GM23338 (cell line): ENCODE measurements around the gene PAM. TPM values are rescaled to one million over a fixed set of nuclear protein-coding genes. Genes with fewer than 3 reads are reported as not detected.

Experiments used
- ATAC-seq: fragments of 200-7000 bp; cut with Tn5 transposase; 3 replicates; pipeline ENCODE4 v1.9.1; 2020
- DNase-seq: peaks from one replicate; pipeline ENCODE4 v3.0.0-alpha.2; 2015; ENCODE audit warnings: low spot score
- H2AFZ ChIP-seq: fragments of 200-600 bp; sonication (generic); 2 replicates; pipeline ENCODE4 v1.8.0; 2016; ENCODE audit warnings: antibody characterized with exemption, mild to moderate bottlenecking, moderate library complexity
- H3F3A ChIP-seq: fragments of 200-600 bp; sonication (generic); replicated peaks from 2 replicates; pipeline ENCODE4 v1.8.0; 2017; ENCODE audit warnings: antibody characterized with exemption, mixed run types, low read depth
- H3K27ac ChIP-seq: fragments of 200-600 bp; sonication (generic); 2 replicates; pipeline ENCODE4 v1.6.1; 2016; ENCODE audit warnings: low read depth
- H3K27me3 ChIP-seq: fragments of 200-600 bp; sonication (generic); 2 replicates; pipeline ENCODE4 v1.8.0; 2016; ENCODE audit warnings: mild to moderate bottlenecking, mixed run types, moderate library complexity; ENCODE audit not compliant: insufficient read depth
- H3K36me3 ChIP-seq: fragments of 200-600 bp; sonication (generic); 2 replicates; pipeline ENCODE4 v1.8.0; 2016; ENCODE audit warnings: mild to moderate bottlenecking; ENCODE audit not compliant: insufficient read depth
- H3K4me1 ChIP-seq: fragments of 200-600 bp; sonication (generic); 2 replicates; pipeline ENCODE4 v1.8.0; 2016; ENCODE audit warnings: mild to moderate bottlenecking, moderate library complexity; ENCODE audit not compliant: insufficient read depth
- H3K4me2 ChIP-seq: fragments of 200-600 bp; sonication (generic); 2 replicates; pipeline ENCODE4 v1.7.1; 2017; ENCODE audit warnings: mixed run types
- H3K4me3 ChIP-seq: fragments of 200-600 bp; sonication (generic); 2 replicates; pipeline ENCODE4 v1.6.1; 2016; ENCODE audit warnings: mixed run types
- H3K79me2 ChIP-seq: fragments of 200-600 bp; sonication (generic); replicated peaks from 2 replicates; pipeline ENCODE4 v1.8.0; 2017; ENCODE audit warnings: mild to moderate bottlenecking; ENCODE audit not compliant: insufficient read depth
- H3K9me2 ChIP-seq: fragments of 200-600 bp; sonication (generic); 2 replicates; pipeline ENCODE4 v1.8.0; 2017; ENCODE audit not compliant: insufficient read depth
- H4K20me1 ChIP-seq: fragments of 200-600 bp; sonication (generic); replicated peaks from 2 replicates; pipeline ENCODE4 v1.8.0; 2017; ENCODE audit warnings: mild to moderate bottlenecking; ENCODE audit not compliant: insufficient read depth
- H3K27ac Mint-ChIP-seq: 2 replicates; pipeline ENCODE4 v1.8.0; 2020; ENCODE audit warnings: inconsistent platforms, mild to moderate bottlenecking, moderate library complexity, mixed read lengths
- H3K27me3 Mint-ChIP-seq: 3 replicates; pipeline ENCODE4 v1.8.0; 2022; ENCODE audit warnings: low read depth, mild to moderate bottlenecking, moderate library complexity, mixed read lengths, inconsistent platforms; ENCODE audit not compliant: insufficient read depth, poor library complexity
- H3K36me3 Mint-ChIP-seq: 3 replicates; pipeline ENCODE4 v1.8.0; 2021; ENCODE audit warnings: low read depth, mild to moderate bottlenecking, inconsistent platforms, moderate library complexity, mixed read lengths
- H3K4me1 Mint-ChIP-seq: 3 replicates; pipeline ENCODE4 v1.8.0; 2020; ENCODE audit warnings: mild to moderate bottlenecking, inconsistent platforms, mixed read lengths
- H3K4me3 Mint-ChIP-seq: 3 replicates; pipeline ENCODE4 v1.8.0; 2021; ENCODE audit warnings: moderate library complexity, mild to moderate bottlenecking, inconsistent platforms, mixed read lengths
- H3K9me3 Mint-ChIP-seq: 3 replicates; pipeline ENCODE4 v1.8.0; 2020; ENCODE audit warnings: moderate library complexity, mild to moderate bottlenecking, inconsistent platforms, mixed read lengths
- CREB1 ChIP-seq: fragments of 250-450 bp; sonication (Bioruptor Pico); IDR thresholded peaks from 2 replicates; pipeline ENCODE4 v1.5.0; 2020; ENCODE audit warnings: low read depth, mild to moderate bottlenecking, moderate library complexity
- CTCF ChIP-seq, 2 experiments: fragments of 200-600 bp in 1 of 2; sonication (generic) in 1 of 2; conservative IDR thresholded peaks; 2 replicates each; pipeline versions ENCODE4 v1.5.1 to v1.6.1; 2016 to 2017; ENCODE audit warnings: antibody characterized with exemption in 2 of 2, low read depth in 2 of 2, mild to moderate bottlenecking in 2 of 2, moderate library complexity in 1 of 2
- ETS1 ChIP-seq: IDR thresholded peaks from 2 replicates; pipeline ENCODE4 v1.6.1; 2016; ENCODE audit warnings: antibody characterized with exemption
- EZH2 ChIP-seq: fragments of 200-600 bp; sonication (generic); IDR thresholded peaks from one replicate; pipeline ENCODE4 v1.8.0; 2017; ENCODE audit warnings: antibody characterized with exemption, mild to moderate bottlenecking, low read depth; ENCODE audit not compliant: unreplicated experiment
- EZH2phosphoT487 ChIP-seq: fragments of 200-600 bp; sonication (generic); IDR thresholded peaks from one replicate; pipeline ENCODE4 v1.8.1; 2018; ENCODE audit warnings: antibody characterized with exemption; ENCODE audit not compliant: unreplicated experiment
- JUNB ChIP-seq: IDR thresholded peaks from one replicate; pipeline ENCODE4 v1.6.1; 2016; ENCODE audit warnings: antibody characterized with exemption; ENCODE audit not compliant: unreplicated experiment
- NANOG ChIP-seq: IDR thresholded peaks from 2 replicates; pipeline ENCODE4 v1.6.1; 2016; ENCODE audit warnings: antibody characterized with exemption, borderline replicate concordance
- POLR2AphosphoS5 ChIP-seq: IDR thresholded peaks from 2 replicates; pipeline ENCODE4 v1.6.1; 2016; ENCODE audit warnings: antibody characterized with exemption, low read depth
- STAT1 ChIP-seq: IDR thresholded peaks from one replicate; pipeline ENCODE4 v1.6.1; 2016; ENCODE audit warnings: antibody characterized with exemption; ENCODE audit not compliant: unreplicated experiment
- ZNF114 ChIP-seq: fragments of 250-450 bp; sonication (Bioruptor Pico); IDR thresholded peaks from 2 replicates; pipeline ENCODE4 v1.5.0; 2020; ENCODE audit warnings: mild to moderate bottlenecking, moderate library complexity
- polyA plus RNA-seq: library from polyadenylated mRNA; unstranded; fragments of >200 nt; fragmentation: Nextera tagmentation; extraction: Ambion mirVana; gene quantifications from 2 replicates; pipeline ENCODE4 v1.2.1, GENCODE V29; 2016
- total RNA-seq: library from RNA; depleted of rRNA; stranded (reverse); fragments of >200 nt; shearing (Covaris generic); gene quantifications from 2 replicates; pipeline ENCODE4 v1.2.3, GENCODE V29; 2014
- TF ChIP-seq, protein P1 (sequence below): fragments of 250-450 bp; sonication (Bioruptor Pico); IDR thresholded peaks from 2 replicates; pipeline ENCODE4 v1.5.0; 2020; ENCODE audit warnings: mild to moderate bottlenecking, moderate library complexity
- TF ChIP-seq, protein P2 (sequence below): IDR thresholded peaks from one replicate; pipeline ENCODE4 v1.6.1; 2018; ENCODE audit warnings: antibody characterized with exemption; ENCODE audit not compliant: unreplicated experiment

The PAM gene
- total and polyA plus RNA-seq, 2 experiments from 2014 or later = 33.9 to 79.4 TPM

DNA sequence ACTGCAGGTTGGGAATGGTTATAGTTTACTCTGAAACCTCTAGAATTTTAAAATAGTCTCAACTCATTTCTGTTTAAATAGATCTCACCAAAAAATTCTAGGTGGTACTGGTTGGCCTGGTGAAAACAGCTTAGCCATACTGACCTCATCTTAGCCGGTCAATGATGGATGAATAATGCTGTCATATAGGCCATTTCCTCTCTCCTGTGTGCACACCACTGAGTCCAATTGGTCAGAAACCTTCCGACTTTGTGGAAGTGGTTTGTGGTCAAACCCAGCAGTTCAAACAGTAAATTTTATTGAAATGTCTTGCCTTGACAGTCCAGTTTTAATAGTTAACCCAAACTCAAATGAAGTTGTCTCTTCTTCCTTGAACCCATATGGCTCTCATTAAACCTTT lies 266.2 kb downstream of the PAM start (continued):
- TF ChIP-seq ETS1 = no peak
- no peak for TF ChIP-seq STAT1

- H3K36me3 ChIP-seq = no peaks in the 10 kb centered on the region
- H3K27ac ChIP-seq = no peak overlapping the region
- no peak for ATAC-seq
- Mint-ChIP-seq H3K9me3 (no peaks in the 10 kb centered on the region), H3K27me3 (no peaks in the 10 kb centered on the region), H3K4me1 (no peaks in the 10 kb centered on the region), H3K4me3 (no peak overlapping the region), H3K27ac (no peak overlapping the region), H3K36me3 (0 out of 3 replicates have a peak, but pooled peaks cover 3% of the 10 kb centered on the region)
- no peak overlapping the region for H3K4me2 ChIP-seq
- H4K20me1 ChIP-seq = no peaks in the 10 kb centered on the region
- H3F3A ChIP-seq = no peaks in the 10 kb centered on the region
- H3K9me2 ChIP-seq = no peaks in the 10 kb centered on the region
- H3K4me3 ChIP-seq = no peak overlapping the region
- H3K27me3 ChIP-seq = no peaks in the 10 kb centered on the region
- H2AFZ ChIP-seq = no peak overlapping the region
- H3K79me2 ChIP-seq = no peaks in the 10 kb centered on the region
- DNase-seq = no peak
- H3K4me1 ChIP-seq = no peaks in the 10 kb centered on the region
- no peak for TF ChIP-seq CREB1
- TF ChIP-seq, protein P1, sequence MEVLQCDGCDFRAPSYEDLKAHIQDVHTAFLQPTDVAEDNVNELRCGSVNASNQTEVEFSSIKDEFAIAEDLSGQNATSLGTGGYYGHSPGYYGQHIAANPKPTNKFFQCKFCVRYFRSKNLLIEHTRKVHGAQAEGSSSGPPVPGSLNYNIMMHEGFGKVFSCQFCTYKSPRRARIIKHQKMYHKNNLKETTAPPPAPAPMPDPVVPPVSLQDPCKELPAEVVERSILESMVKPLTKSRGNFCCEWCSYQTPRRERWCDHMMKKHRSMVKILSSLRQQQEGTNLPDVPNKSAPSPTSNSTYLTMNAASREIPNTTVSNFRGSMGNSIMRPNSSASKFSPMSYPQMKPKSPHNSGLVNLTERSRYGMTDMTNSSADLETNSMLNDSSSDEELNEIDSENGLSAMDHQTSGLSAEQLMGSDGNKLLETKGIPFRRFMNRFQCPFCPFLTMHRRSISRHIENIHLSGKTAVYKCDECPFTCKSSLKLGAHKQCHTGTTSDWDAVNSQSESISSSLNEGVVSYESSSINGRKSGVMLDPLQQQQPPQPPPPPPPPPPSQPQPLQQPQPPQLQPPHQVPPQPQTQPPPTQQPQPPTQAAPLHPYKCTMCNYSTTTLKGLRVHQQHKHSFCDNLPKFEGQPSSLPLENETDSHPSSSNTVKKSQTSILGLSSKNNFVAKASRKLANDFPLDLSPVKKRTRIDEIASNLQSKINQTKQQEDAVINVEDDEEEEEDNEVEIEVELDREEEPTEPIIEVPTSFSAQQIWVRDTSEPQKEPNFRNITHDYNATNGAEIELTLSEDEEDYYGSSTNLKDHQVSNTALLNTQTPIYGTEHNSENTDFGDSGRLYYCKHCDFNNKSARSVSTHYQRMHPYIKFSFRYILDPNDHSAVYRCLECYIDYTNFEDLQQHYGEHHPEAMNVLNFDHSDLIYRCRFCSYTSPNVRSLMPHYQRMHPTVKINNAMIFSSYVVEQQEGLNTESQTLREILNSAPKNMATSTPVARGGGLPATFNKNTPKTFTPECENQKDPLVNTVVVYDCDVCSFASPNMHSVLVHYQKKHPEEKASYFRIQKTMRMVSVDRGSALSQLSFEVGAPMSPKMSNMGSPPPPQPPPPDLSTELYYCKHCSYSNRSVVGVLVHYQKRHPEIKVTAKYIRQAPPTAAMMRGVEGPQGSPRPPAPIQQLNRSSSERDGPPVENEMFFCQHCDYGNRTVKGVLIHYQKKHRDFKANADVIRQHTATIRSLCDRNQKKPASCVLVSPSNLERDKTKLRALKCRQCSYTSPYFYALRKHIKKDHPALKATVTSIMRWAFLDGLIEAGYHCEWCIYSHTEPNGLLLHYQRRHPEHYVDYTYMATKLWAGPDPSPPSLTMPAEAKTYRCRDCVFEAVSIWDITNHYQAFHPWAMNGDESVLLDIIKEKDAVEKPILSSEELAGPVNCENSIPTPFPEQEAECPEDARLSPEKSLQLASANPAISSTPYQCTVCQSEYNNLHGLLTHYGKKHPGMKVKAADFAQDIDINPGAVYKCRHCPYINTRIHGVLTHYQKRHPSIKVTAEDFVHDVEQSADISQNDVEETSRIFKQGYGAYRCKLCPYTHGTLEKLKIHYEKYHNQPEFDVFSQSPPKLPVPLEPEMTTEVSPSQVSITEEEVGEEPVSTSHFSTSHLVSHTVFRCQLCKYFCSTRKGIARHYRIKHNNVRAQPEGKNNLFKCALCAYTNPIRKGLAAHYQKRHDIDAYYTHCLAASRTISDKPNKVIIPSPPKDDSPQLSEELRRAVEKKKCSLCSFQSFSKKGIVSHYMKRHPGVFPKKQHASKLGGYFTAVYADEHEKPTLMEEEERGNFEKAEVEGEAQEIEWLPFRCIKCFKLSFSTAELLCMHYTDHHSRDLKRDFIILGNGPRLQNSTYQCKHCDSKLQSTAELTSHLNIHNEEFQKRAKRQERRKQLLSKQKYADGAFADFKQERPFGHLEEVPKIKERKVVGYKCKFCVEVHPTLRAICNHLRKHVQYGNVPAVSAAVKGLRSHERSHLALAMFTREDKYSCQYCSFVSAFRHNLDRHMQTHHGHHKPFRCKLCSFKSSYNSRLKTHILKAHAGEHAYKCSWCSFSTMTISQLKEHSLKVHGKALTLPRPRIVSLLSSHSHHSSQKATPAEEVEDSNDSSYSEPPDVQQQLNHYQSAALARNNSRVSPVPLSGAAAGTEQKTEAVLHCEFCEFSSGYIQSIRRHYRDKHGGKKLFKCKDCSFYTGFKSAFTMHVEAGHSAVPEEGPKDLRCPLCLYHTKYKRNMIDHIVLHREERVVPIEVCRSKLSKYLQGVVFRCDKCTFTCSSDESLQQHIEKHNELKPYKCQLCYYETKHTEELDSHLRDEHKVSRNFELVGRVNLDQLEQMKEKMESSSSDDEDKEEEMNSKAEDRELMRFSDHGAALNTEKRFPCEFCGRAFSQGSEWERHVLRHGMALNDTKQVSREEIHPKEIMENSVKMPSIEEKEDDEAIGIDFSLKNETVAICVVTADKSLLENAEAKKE (CRISPR knock-in tag) = no peak
- no peak for TF ChIP-seq POLR2AphosphoS5
- TF ChIP-seq, protein P2, sequence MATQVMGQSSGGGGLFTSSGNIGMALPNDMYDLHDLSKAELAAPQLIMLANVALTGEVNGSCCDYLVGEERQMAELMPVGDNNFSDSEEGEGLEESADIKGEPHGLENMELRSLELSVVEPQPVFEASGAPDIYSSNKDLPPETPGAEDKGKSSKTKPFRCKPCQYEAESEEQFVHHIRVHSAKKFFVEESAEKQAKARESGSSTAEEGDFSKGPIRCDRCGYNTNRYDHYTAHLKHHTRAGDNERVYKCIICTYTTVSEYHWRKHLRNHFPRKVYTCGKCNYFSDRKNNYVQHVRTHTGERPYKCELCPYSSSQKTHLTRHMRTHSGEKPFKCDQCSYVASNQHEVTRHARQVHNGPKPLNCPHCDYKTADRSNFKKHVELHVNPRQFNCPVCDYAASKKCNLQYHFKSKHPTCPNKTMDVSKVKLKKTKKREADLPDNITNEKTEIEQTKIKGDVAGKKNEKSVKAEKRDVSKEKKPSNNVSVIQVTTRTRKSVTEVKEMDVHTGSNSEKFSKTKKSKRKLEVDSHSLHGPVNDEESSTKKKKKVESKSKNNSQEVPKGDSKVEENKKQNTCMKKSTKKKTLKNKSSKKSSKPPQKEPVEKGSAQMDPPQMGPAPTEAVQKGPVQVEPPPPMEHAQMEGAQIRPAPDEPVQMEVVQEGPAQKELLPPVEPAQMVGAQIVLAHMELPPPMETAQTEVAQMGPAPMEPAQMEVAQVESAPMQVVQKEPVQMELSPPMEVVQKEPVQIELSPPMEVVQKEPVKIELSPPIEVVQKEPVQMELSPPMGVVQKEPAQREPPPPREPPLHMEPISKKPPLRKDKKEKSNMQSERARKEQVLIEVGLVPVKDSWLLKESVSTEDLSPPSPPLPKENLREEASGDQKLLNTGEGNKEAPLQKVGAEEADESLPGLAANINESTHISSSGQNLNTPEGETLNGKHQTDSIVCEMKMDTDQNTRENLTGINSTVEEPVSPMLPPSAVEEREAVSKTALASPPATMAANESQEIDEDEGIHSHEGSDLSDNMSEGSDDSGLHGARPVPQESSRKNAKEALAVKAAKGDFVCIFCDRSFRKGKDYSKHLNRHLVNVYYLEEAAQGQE = no peak
- TF ChIP-seq CTCF (conservative IDR thresholded peaks at IDR 0.05; ENCODE audit: low read depth in 2 of 2) = no peak
- TF ChIP-seq ETS1 = no peak
- TF ChIP-seq NANOG = no peak
- no peak for TF ChIP-seq STAT1
- TF ChIP-seq EZH2phosphoT487 = no peak
- no peak for TF ChIP-seq JUNB
- no peak for TF ChIP-seq ZNF114
- no peak for TF ChIP-seq EZH2
Measured at GRCh38 chr5:103027267-103027666, 272.2 kb downstream of the PAM start.
